ENCODE results near the gene ENAM. TPM values are rescaled to one million over a fixed set of nuclear protein-coding genes. Genes with fewer than 3 reads are reported as not detected.
"Not testable (repeated sequence)": the region's sequence is repeated elsewhere in the genome, so short reads cannot be mapped to it uniquely, and the experiment has no call there.

The ENAM gene
- total RNA-seq, 1 donor from 2014 or later: not detected

GRCh38 chr4:70634482-70634881 is 5.9 kb downstream of the ENAM start:
- Histone ChIP-seq H3K27ac (no peak overlapping the region), H3K9me3 (no peaks in the 10 kb centered on the region), H3K4me3 (no peak overlapping the region), H3K36me3 (no peaks in the 10 kb centered on the region), H3K4me1 (no peaks in the 10 kb centered on the region), H3K27me3 (no peaks in the 10 kb centered on the region)
- TF ChIP-seq POLR2AphosphoS5 (IDR thresholded peaks at IDR 0.05; ENCODE audit: insufficient read depth in 1 of 2, low read depth in 1 of 2) (no peak), CTCF (IDR thresholded peaks at IDR 0.05) (no peak), POLR2A (IDR thresholded peaks at IDR 0.05) (no peak)
- DNase-seq (ENCODE audit: extremely low spot score in 2 of 2): no peak
- intact Hi-C loops (cut with DNase I): no loop called here

GRCh38 chr4:70637239-70637913 is 8.8 kb downstream of the ENAM start:
- Histone ChIP-seq H3K36me3 (no peaks in the 10 kb centered on the region), H3K27me3 (no peaks in the 10 kb centered on the region), H3K4me1 (no peaks in the 10 kb centered on the region), H3K27ac (no peak overlapping the region), H3K4me3 (no peak overlapping the region), H3K9me3 (no peaks in the 10 kb centered on the region)
- intact Hi-C loops (cut with DNase I): no loop called here
- TF ChIP-seq POLR2AphosphoS5 (IDR thresholded peaks at IDR 0.05; ENCODE audit: insufficient read depth in 1 of 2, low read depth in 1 of 2) (no peak), CTCF (IDR thresholded peaks at IDR 0.05) (no peak), POLR2A (IDR thresholded peaks at IDR 0.05) (no peak)
- DNase-seq (ENCODE audit: extremely low spot score in 2 of 2): no peak

- Histone ChIP-seq H3K36me3 (no peaks in the 10 kb centered on the region), H3K27me3 (no peaks in the 10 kb centered on the region), H3K27ac (no peak overlapping the region), H3K4me1 (no peaks in the 10 kb centered on the region), H3K9me3 (no peaks in the 10 kb centered on the region), H3K4me3 (no peak overlapping the region)
- intact Hi-C loops (cut with DNase I): no loop called here
- no peak for DNase-seq (ENCODE audit: extremely low spot score in 2 of 2)
- TF ChIP-seq CTCF (IDR thresholded peaks at IDR 0.05) (no peak), POLR2AphosphoS5 (IDR thresholded peaks at IDR 0.05; ENCODE audit: insufficient read depth in 1 of 2, low read depth in 1 of 2) (no peak), POLR2A (IDR thresholded peaks at IDR 0.05) (no peak)
These were observed 11.6 kb downstream of the ENAM start for GRCh38 chr4:70640192-70640591.

- H3K4me3 ChIP-seq; H3K27ac ChIP-seq; DNase-seq (ENCODE audit: extremely low spot score in 2 of 2); H3K9me3 ChIP-seq; H3K36me3 ChIP-seq; H3K4me1 ChIP-seq; intact Hi-C loops (cut with DNase I); H3K27me3 ChIP-seq: not testable (repeated sequence)
These were observed 22.2 kb downstream of the ENAM start for GRCh38 chr4:70650741-70651140.

GRCh38 chr4:70651864-70652506 is 23.4 kb downstream of the ENAM start:
- intact Hi-C loops (cut with DNase I): no loop called here
- Histone ChIP-seq H3K4me3 (no peak overlapping the region), H3K4me1 (no peaks in the 10 kb centered on the region), H3K36me3 (no peaks in the 10 kb centered on the region), H3K27ac (no peak overlapping the region), H3K9me3 (no peaks in the 10 kb centered on the region), H3K27me3 (no peaks in the 10 kb centered on the region)
- TF ChIP-seq CTCF (IDR thresholded peaks at IDR 0.05) (peak in 1 of 3 experiments; percentile 52), POLR2AphosphoS5 (IDR thresholded peaks at IDR 0.05; ENCODE audit: insufficient read depth in 1 of 2, low read depth in 1 of 2) (no peak)
- no peak for DNase-seq (ENCODE audit: extremely low spot score in 2 of 2)

Data from vagina (tissue), 2 donors.